Stimulated activated CD8-positive, alpha-beta memory T cell treated with anti-CD3 and anti-CD28 coated beads, Interleukin-2, amount 100 ng/mL, for 48 hours (primary cell): ENCODE measurements around the gene GNB1L.

Source experiments
- DNase-seq, 2 donors: peaks; one replicate each; pipeline ENCODE4 v3.0.0-alpha.2; 2020; ENCODE audit warnings: low read depth in 2 of 2

GNB1L gene

DNA sequence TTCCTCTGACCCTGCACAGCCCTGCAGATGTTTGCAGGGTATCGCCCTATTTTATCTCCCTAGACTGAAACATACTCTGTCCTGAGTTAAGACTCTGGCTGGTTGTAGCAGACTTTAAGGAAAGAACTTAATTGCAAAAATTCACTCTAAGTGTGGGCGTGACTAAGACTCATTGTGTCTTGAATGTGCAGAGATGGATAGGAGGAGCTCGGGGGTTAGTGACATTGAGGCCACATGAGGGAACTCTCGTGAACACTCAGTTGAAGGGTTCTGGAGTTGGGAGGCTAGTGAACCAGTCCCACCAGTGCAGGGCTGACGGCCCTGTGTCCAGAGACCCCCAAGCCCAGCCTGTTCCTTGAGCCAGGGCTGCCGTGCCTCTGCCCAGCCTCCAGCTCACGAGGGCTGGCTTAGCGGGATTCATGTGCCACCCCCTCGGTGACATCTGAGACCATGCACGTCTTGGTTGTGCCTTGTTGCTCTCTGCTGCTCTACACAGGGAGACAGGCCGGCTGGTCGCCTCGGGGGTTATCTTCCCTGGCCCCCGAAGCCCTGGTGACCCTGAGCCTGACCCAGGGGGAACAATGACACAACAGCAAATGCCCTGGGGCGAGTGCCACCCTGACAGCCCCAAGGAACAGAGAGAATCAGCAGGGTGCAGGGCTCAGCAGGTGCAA is 105.5 kb downstream of the GNB1L start:
- DNase-seq: no peak

DNA sequence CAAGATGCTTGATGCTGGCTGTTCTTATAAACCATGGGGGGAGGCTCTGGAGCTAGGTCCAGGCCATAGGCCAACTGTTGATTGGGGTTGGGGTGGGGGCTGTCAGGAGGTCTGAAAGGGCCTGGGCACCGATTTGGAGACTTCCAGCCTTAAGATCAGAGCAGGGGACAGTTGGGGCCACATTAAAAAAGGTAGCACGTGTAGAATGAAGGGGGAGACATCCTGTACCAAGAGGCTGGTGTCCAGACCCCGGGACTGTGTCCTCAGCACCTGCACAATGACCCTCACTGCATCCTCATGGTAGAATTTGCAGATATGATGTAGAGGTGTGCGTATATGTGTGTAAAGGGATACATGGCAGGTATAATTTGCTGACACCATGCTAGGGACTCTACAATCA is 106.5 kb downstream of the GNB1L start:
- DNase-seq: no peak

DNA sequence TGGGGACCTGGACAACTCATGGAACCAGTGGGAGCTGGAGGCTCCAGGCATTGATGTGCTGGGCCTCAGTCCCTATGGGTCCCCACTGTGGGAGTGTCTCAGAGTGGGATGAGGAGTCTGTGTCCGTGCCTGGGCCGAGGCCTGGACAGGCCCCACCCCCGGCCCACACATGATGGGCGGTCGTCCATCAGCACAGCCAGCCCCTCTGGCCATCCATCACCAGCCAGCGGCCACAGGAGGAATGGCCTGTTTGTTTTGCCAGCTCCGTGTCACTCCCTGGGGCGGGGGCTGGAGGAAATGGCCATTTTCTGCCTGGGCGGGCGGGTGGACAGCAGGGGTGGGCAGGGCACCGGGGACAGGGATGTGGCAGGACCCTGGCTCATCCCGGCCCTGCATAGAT is 107.1 kb downstream of the GNB1L start:
- no peak for DNase-seq

DNA sequence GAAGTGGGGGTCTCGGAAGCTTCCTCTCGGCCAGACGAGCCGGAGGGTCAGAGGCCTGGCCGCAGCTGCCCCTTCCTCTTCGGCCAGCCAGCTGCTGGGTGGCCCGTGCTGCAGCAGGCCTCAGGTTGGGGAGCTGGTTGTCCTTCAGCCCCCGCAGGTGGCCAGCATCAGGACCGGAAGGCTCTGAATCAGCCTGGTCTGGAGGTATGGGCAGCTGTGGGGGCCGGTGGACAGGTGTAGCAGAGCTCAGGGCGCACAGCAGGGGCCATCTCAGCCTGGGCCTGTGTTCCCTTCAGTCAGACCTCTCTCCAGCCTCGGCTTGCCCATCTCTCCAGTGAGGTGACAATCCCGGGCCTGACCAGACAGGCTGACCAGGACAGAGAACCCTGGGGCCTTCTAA is 107.9 kb downstream of the GNB1L start:
- DNase-seq: no peak

DNA sequence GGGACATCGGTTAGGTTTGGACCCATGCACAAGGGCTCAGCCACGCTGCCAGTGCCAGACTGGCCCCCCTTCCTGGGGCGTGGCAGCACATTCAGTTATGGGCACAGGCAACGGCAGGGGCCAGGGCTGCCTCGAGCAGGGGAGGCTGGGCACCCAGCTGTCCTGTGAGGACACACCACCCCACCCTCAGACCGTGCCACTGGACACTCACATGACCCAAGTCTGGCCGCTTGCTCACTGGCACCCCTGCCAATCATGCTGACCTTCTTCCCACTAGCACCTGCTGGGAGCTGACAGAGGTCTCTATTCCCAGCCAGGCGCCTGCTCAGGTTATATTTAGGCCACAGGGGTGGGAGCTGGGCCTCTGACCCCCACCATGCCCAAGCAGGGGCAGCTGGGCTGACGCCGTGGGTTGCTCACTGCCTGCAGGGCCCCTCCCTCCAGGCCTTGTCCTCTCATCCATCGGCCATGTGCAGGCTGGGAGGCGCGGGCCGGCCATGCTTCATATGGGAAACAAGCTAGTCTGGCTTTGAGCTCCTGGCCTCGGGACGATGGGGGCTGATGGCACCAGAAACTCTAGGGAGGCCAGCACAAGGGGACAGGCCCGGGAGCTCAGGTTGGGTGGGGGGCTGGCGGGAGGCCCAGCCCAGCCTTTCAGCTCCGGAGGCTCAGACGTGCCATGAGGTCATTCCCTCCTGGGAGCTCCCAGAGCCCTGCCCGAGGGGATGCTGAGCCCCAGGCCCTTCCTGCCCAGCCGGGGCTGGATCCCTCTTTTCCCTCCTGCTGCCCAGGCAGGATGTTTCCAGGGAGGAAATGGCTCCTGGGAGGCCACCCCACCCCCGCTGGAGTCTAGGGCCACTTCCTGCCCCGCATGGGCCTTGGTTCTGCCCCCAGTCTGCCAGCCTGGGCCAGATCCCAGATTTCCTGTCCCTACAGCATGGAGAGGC is 109.2 kb downstream of the GNB1L start:
- no peak for DNase-seq

DNA sequence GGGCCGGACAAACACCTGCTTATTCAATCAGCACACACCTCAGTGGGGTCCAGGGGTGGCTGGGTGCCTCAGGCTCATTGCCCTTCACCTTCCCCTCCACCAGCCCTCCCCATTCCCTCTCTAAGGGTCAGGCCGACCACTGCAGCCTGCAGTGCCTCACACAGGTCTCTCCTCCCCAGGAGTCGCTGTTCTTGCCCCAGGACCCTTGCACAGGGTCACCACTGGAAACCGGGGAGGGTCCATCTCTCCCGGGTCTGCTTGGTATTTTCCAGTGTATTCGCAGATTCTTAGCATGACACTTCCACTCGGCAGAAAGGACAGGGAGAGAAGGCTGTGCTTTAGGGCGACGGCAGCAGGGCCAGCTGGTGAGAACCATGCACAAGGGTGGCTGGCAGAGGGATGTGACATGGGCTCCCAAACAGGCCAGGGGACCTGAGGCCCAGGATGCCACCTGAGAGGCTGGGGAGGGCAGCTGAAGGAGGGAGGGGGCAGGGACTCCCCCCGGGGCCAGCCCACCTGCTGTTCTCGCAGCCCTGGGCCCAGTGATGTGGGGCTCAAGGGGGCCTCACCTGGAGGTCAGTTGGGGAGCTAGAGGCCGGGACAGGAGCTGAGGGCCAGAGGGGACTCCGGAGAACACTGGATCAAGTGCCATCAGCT is 110.2 kb downstream of the GNB1L start:
- no peak for DNase-seq

DNA sequence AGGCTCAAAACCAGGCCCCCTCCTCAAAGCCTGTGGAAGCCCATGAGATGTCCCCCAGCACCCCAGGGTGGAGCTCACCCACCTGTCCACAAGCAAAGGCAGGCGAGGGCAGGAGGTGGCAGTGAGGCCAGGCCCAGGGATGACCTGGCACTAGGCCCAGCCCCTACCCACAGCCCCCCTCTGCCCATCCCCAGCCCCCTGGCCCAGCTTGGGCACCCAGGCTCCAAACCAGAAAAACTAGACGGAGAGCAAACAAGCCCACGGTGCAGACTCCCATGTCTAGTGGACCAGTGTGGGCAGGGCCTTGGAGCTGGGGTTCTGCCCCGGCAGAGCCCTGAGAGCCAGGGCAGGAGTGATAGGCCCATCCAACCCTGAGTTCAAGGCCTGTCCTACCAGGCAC is 111.0 kb downstream of the GNB1L start:
- DNase-seq: no peak

DNA sequence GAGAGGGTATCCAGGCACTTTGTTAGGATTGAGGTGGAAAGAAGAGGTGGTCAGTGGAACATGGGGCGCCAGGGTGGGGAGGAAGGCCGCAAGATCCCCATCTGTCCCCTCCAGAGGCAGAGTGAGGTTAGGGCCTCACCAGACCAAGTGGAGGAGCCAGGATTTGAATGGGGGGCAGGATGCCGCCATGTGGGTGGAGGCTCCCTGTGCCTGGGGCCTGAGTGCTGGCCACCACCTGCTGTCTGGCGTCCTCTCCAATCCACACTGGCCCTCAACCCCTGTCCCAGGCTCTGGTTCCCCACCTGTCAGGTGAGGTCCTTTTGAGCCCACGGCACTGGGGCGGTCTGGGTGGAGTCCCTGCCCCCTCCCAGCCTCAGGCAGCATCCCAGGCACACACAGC is 111.6 kb downstream of the GNB1L start:
- no peak for DNase-seq

DNA sequence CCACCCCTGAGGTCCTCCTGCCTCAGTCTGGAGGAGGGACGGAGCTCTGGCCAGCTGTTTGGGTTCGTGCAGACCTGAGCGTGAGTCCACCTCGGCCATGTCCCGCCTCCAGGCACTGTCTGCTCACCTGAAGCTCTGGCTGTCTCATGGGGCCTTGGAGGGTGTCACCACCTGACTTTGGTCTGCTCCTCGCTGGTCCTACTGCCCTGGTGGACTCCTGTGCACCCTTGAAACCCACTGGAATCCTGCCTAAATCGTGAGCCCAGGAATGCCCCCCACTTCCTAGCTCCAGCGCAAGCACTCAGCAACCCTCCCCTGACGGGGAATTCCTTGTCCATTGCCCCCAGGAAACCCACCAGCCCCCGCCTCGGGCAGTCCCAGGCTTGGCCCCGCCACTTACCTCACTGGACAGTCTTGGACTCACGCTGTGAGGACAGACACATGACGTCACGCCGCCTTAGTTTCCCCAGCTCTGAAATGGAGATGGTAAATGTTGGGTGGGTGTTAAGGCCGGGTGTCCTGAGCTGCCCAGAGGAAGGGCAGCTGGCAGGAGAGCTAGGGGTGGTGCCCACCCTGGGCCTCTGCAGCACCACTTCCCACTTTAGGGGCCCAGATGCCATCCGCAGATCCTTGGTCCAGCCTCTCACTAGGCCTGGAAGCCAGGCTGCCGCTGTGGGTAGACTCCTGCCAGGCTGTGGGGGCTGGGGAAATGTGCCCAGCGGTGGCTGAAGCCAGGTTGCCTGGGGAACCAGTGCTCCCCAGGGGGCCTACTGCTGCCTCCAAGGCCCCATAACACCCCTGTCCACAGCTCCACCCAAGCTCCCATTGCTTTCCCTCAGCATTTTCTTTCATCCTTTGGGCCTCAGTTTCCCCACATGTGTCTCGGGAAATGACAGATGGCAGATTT is 112.3 kb downstream of the GNB1L start:
- DNase-seq: no peak

DNA sequence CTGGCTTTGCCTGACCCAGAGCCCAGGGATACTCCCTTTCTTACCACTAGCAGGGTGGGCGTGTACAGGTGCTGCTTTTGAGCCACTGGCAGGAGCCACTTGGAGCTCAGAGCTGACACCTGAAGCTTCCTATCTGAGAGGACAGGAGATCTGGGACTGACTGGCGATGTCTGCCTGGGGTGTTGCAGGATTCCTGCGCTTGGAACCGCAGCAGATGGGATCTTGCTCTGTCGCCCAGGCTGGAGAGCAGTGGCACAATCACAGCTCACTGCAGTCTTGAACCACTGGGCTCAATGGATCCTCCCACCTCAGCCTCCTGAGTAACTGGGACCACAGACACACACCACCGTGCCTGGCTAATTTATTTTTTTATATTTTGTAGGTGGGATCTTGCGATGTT is 113.6 kb downstream of the GNB1L start:
- DNase-seq: no peak

DNA sequence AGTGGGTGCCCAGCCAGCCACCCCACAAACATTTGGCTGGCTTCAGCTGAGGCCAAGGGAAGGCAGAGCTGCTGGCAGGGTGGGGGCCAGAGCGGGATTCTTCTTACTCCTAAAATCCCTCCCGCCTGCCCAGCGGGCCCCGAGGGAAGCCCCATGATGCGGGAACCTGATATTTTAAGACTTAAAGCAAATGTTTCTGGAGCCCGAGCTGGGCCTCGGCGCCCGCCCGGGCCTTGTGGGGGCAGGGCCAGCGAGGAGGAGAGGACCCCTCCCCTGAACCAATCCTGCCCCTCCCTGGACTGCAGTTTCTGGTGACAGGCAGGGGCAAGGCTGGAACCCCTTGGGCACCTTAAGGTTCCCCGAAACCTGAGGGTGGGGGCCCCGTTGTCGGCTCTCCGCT is 114.1 kb downstream of the GNB1L start:
- DNase-seq: no peak

DNA sequence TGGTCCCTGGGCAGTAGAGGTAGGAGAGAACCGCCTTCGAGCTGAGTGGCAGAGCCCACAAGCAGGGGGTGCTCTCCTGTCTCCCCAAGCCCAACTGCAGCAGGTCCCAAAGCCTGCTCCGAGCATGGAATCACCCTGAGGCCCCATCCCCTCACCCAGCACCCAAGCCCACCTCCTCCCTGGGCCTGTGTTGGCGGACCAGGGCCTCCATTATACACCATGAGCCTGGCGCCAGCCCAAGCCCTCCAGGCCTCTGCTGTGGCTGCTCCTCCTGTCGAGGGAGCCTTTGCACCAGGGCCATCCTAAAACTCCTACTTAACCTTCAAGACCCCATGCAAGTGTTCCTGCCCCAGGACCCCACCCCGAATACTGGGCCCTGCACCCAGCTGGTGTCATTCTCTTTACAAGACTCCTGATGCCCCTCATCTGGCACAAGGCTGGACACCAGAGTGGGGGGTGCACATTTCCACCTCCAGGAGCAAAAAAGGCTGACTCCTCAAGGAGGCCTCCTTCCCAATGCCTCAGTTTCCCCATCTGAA is 114.7 kb downstream of the GNB1L start:
- DNase-seq: no peak

DNA sequence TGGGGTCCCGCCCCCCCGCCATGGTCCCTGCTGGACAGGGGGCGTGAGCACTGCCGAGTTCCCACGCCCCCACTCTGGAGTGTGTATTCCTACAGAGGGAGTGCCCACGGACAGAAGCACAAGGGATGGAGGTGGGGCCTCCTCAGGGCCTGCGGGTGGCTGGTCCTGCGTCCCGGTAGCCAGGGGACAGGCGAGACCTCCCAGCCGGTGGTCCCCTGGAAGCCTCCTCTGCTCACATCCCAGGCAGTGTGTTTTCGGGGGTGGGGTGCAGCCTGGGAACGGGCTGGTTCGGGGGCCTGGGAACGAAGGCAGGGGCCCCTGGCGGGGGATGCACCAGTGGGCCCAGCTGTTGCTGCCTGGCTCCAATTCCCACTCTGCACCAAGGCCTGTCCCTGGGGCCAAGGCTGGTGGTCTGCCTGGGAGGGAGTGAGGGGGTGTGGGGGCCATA is 115.2 kb downstream of the GNB1L start:
- DNase-seq: no peak

DNA sequence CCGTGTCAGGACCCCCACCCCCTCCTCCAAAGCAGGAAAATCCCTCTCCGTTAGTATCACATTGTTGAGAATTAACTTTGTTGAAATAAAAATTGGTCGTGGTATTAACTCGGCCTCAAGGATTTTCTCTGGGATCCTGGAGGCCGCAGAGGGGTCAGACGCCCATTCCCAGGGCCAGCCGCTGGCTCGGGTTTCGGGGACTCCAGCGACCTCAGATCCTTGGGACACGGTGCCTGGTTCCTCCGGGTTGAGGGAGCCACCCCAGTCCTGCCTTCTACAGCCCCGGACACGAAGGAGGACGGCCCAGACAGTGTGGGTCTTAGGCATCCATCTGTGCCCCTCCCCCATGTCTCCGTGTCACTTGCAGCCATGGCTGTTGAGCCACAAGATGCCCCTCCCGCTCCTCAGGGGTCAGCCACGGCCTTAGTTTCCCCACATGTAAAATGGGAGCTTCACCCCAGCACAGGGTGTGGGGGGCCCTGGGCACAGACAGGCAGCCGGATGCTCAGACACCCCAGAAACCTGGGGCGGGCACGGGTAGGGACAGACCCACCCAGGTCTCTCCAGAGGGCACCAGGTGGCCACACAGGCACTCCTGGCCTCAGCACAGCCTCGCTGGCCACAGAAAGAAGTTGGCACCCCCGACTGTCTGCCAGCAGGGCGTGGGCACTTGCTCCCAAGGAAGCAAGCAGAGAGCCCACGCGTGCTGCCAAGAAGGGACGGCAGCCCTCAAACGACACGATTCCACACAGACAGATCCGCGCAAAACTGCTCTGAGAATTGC is 115.8 kb downstream of the GNB1L start:
- no peak for DNase-seq

DNA sequence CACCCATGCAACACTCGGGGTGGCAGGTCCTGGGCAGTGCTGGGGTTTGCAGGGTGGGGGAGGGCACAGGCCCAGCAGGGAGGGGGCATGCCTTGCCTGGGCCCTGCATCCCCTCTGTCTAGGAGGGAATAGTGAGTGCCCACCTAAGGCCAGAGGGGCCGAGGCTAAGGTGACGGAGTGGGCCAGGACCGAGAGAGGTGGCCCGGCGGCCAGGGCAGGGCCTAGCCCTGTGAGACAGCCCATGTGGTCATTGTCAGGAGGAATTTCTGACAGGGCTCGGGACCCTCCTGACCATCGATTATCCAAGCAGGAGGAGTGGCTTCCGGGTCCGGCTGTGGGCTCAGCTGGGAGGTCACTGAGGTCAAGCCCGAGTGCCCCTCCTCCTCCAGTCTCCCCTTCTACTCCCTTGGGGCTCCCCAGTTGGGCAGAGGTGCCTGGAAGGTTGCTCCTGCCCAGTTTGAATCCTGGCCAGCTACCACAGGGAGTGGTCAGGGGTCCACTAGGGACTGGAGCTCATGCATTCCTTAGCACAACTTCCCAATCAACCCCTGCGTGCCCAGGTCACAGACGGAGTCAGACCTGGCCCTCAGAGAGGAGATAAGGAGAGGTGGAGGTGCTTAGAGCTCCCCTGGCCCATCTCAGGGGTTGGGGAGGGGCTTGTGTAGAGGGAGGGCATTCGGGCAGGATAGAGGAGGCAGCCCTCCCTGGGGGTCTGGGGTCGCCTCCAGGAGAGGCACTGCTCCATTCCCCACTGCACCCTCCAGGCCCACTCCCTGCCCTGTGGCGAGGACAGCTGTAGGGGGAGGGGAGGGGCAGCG is 116.6 kb downstream of the GNB1L start:
- DNase-seq: no peak

DNA sequence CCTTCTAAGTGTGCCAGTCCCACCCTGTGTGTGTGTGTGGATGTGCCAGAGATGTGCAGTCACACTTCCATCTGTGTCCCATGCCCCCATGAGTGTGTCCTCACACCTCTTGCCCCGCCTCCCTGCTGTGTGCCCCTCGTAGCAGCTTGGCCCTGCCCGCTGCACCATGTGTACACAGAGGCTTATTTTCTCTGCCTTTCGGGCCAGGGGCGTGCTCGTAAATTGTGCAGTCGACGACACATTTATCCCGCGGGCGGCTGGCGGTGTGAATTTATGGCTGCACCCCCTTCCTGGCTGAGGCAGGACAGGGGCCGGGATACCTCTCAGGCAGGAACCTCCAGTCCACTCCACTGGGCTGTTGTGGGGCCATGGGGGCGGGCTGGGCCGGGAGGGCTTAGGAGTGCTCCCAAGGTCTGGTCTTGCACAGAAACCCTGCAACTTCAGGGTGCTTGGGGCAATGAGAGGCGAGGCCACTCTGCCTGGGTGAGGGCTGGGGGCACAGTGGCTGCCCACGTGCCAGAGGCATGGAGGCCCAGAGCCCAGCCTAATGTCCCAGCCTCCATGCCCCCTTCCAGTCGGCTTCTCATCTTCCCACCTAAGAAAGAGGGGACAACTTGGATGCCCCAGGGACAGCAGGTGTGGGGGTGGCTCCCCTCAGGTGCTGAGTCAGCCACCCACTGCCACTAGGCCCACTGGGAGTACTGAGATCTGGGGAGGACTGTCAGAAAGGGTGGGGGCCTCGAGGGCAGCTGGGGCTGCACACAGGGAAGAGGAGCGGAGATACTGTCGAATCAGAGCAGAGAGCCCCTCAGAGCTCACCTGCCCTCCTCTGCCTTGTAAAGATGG is 118.8 kb downstream of the GNB1L start:
- no peak for DNase-seq

DNA sequence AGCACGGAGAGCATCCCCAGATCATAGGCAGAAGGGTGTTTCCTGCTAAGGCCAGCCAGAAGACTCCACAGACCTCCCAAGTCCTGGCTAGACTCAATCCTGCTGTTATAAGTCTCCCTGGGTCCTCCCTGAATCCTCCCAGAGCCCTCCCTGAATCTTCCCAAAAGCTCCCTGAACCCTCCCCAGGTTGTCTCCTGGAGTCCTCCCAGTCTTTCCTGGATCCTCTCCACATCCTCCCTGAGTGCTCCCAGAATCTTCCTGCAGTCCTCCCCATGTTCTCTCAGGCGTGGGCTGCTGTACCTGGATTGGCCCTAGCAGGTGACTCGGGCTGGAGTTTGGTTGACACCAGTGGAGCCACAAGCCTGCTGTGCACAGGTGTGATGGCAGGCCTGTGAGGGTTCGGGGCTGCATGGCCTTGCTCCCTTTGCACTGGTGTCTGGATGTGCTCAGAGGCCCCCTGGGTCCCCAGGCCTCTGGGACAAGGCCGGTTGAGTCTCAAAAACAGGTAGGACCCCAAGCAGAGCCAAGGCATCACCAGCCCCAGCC is 119.8 kb downstream of the GNB1L start:
- no peak for DNase-seq

DNA sequence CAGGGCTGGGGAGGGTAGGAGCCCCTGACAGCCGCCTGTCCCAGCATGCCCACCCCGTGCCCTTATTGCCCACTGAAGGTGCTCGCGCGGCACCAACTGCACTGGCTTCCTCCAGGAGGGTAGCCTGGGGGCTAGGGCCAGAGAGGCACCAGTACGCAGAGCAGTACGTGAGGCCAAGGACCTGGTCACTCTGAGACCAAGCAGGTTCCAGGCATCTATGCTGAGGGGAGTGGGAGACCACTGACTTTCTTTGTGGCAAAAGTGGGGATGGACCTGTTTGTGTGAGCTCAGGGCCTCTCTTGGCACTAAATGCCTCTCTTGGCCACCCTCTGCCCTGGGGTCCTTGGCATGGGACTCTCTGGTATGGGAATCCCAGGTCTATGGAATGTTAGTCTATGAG is 120.5 kb downstream of the GNB1L start:
- DNase-seq: no peak
